ENCODE data around the gene GMDS.

GRCh38 chr6:2086326-2086965 is 159.0 kb downstream of the GMDS start:
- TF ChIP-seq EZH2phosphoT487 (IDR thresholded peaks at IDR 0.05; ENCODE audit: insufficient read depth, low read depth) (no peak), EZH2 (IDR thresholded peaks at IDR 0.05; ENCODE audit: insufficient read depth, poor library complexity, severe bottlenecking) (no peak)
